ENCODE results near the gene LHFPL2. TPM values are rescaled to one million over a fixed set of nuclear protein-coding genes. Genes with fewer than 3 reads are reported as not detected.
A peak's percentile ranks its signal among the peaks of the same experiment; 100 is the strongest.
"Not testable (repeated sequence)": the region's sequence is repeated elsewhere in the genome, so short reads cannot be mapped to it uniquely, and the experiment has no call there.

LHFPL2 gene
- polyA plus RNA-seq, 1 donor from 2014 or later = 9.1 TPM

DNA sequence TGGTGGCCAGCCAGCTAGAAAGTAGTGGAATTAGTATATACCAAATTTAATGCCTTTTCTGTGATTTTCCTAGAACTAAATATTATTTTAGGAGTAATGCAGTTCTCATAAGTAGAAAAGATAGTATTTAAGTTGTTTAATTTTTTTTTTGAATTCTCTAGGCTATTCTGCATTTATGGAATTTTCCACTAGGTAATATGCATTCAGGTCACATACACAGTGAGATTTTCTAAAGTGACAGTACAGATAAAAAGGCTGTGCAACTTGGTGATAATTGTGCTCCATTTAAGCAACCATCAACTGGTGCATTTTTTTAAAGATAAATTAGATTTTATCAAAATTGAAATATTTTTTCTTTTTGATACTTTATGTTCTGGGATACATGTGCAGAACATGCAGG is 176.7 kb downstream of the LHFPL2 start:
- no peak overlapping the region for H3K4me3 Mint-ChIP-seq
- H3K4me1 Mint-ChIP-seq = peaks cover 0 to 4% (median 3%) of the 10 kb centered on the region in 3 donors
- H3K9me3 Mint-ChIP-seq = no peaks in the 10 kb centered on the region
- H3K27me3 Mint-ChIP-seq = no peaks in the 10 kb centered on the region
- H3K27ac Mint-ChIP-seq = no peak overlapping the region
- H3K36me3 Mint-ChIP-seq = peaks cover 3% of the 10 kb centered on the region

DNA sequence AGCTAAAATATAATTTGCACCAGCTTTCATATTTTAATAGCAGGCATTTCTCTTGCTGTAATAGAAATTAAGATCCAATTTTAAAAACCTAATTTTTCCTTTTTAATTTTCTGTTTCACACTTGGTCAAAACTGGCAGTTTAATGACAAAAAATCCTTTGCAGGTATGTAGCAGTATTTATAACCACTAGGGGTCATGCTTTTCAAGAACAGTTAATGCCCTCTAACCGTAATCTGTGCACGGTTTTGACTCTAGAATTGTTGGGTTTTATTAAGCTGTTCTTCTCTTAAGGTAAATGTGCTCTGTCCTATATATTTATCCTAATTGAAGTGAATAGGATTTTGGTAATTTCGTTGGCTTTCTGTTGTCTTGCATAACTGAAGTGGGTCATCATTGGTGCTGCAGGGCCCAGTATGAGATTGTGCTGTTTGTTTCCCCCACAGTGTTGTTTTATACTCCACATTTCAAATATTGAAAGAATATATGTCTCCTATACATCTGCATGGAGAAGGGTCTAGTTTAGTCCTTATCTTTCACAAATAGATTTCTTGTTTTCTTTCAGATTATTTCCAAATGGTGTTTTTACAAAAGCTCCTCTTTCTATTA is 180.7 kb downstream of the LHFPL2 start:
- Mint-ChIP-seq H3K27ac (no peak overlapping the region), H3K27me3 (no peaks in the 10 kb centered on the region), H3K9me3 (no peaks in the 10 kb centered on the region), H3K4me3 (no peak overlapping the region), H3K4me1 (peaks cover 3 to 13% (median 7%) of the 10 kb centered on the region in 3 donors), H3K36me3 (peaks cover 3% of the 10 kb centered on the region)

DNA sequence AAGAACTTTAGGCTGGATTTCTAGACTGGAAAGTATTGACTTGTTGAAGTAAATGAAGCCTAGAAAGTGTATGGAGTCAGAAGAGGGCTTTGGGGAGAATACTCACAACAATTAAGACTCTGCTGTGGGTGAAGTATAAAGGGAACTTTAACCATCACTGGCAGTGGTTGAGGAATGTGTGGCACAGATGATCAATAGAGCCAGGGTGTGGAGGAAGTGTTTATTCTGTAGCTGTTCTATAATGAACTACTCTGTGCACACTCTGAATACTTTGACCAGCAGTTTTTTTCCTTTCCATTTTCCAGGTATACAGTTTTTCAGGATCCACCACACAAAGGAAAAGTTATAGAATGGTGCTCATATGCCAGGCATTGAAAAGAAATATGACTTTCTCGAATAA is 181.4 kb downstream of the LHFPL2 start:
- Mint-ChIP-seq H3K36me3 (peaks cover 6% of the 10 kb centered on the region), H3K9me3 (no peaks in the 10 kb centered on the region), H3K4me3 (no peak overlapping the region)

DNA sequence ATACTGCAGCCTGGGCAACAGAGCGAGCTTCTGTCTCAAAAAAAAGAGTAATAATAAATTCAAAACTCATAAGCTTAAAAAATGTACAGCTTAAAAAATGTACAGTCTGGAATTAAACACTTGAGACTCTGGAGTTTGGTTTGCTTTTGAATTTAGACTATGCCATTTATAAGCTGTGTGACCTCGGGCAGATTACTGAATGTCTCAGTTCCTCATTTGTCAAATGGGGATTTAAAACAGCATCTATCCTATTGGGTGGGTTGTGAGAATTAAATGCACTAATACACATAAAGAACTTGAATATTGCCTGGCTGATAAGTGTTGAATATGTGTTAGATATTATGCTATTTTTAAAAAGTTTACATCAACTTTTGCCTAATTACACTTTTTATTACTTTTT is 189.7 kb downstream of the LHFPL2 start:
- Mint-ChIP-seq H3K4me3 (no peak overlapping the region), H3K27ac (no peak overlapping the region), H3K4me1 (peaks cover 8 to 16% (median 16%) of the 10 kb centered on the region in 3 donors), H3K27me3 (no peaks in the 10 kb centered on the region), H3K9me3 (no peaks in the 10 kb centered on the region), H3K36me3 (peaks cover 25% of the 10 kb centered on the region)

More for the DNA sequence above, 181.4 kb downstream of the LHFPL2 start:
- no peaks in the 10 kb centered on the region for H3K27me3 Mint-ChIP-seq
- H3K4me1 Mint-ChIP-seq = peaks cover 3 to 13% (median 7%) of the 10 kb centered on the region in 3 donors
- no peak overlapping the region for H3K27ac Mint-ChIP-seq

DNA sequence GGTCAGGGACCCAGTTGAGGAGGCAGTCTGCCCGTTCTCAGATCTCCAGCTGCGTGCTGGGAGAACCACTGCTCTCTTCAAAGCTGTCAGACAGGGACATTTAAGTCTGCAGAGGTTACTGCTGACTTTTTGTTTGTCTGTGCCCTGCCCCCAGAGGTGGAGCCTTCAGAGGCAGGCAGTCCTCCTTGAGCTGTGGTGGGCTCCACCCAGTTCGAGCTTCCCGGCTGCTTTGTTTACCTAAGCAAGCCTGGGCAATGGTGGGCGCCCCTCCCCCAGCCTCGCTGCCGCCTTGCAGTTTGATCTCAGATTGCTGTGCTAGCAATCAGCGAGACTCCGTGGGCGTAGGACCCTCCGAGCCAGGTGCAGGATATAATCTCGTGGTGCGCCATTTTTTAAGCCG is 191.1 kb downstream of the LHFPL2 start:
- not testable (repeated sequence) for H3K27me3 Mint-ChIP-seq, H3K9me3 Mint-ChIP-seq, H3K27ac Mint-ChIP-seq, H3K4me3 Mint-ChIP-seq
- Mint-ChIP-seq H3K36me3 (peaks cover 21% of the 10 kb centered on the region), H3K4me1 (peaks cover 4 to 16% (median 11%) of the 10 kb centered on the region in 3 donors)

DNA sequence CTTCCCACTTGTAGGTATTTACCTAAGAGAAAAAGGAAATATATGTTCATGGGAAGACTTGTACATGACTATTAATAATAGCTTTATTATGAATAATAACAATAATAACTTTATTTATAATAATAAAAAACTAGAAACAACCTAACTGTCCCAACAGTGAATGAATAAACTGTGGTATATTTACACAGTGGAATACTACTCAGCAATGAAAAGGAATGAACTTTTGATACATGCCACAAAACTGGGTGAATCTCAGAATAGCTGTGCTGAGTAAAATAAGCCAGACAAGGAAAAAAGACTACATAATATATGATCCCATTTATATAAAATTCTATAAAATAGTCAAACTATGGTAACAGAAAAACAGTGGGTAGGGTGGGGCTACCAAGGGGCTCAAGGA is 199.5 kb downstream of the LHFPL2 start:
- no peaks in the 10 kb centered on the region for H3K27me3 Mint-ChIP-seq
- H3K9me3 Mint-ChIP-seq = peaks cover under 1 to 4% (median 2%) of the 10 kb centered on the region in 3 donors
- H3K27ac Mint-ChIP-seq = no peak overlapping the region
- H3K4me1 Mint-ChIP-seq = peaks cover 0 to 4% (median 0%) of the 10 kb centered on the region in 3 donors
- H3K36me3 Mint-ChIP-seq = peaks cover 4% of the 10 kb centered on the region
- no peak overlapping the region for H3K4me3 Mint-ChIP-seq

DNA sequence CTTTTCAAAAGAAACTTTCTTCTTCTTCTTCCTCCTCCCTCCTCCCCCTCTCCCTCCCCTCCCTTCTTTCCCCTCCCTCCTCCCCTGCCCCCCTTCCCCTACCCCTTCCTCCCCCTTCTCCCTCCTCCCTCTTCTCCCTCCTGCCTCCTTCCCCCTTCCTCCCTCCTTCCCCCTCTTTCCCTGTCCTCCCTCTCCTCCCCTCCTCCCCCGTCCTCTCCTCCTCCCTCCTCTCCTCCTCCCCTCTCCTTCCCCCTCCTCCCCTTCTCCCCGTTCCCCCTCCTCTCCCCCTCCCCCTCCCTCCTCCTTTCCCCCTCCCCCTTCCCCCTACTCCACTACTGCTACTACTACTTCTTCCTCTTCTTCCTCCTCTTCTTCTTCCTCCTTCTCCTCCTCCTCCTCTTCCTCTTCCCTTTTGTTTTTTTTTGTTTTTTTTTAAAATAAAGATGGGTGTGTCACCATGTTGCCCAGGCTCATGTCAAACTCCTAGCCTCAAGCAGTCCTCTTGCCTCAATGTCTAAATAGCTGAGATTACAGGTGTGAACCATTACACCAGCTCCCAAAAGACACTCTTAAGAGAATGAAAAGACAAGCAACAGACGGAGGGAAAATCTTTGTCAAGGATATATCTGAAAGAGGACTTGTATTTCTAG is 200.7 kb downstream of the LHFPL2 start:
- Mint-ChIP-seq H3K27me3 (no peaks in the 10 kb centered on the region), H3K4me3 (peak overlapping the region in 1 of 4 donors; percentile 47), H3K36me3 (peaks cover 4% of the 10 kb centered on the region), H3K27ac (peak overlapping the region in 1 of 3 donors; percentile 51), H3K4me1 (peaks cover 0 to 4% (median 0%) of the 10 kb centered on the region in 3 donors), H3K9me3 (peaks cover 2 to 4% (median 3%) of the 10 kb centered on the region in 3 donors)
